Suppressor macrophage treated with lipopolysaccharide for 4 hours (primary cell): Measurements from ENCODE around the gene AP1S3.
A peak's percentile ranks its signal among the peaks of the same experiment; 100 is the strongest.

Experiments
- DNase-seq: peaks from one replicate; pipeline ENCODE4 v3.0.0-alpha.2; 2020

AP1S3 gene

DNA sequence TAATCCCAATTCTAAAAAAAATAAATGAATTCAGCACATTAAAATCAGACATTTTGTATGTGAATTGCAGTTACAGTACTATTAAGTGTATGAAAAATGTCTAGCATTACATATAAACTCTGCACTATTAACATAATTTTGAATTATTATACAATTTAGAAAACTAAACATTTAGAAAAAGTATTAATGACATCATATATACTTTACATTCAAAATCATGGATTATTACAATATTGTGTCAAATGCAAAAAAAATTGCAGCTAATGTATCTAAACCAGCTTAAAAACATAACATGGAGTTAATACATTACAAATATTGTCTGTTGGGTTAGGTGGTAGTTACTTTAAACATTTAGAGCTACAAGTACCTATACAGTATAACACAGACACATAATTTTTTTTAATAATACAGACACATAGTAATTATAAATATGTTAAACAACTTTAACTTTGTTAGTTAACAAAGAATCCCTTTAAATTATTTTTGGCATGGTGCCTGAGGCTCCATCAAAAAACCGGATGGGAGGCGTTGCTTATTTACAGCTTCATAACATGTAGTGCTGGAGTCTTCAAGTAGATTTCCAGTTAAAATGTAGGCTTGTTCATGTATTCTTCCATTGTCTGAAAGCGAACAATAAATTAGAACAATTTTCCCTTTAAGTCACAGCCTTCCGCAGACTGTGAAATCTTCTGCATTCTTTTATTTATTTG, 79.1 kb downstream of the AP1S3 start:
- no peak for DNase-seq

DNA sequence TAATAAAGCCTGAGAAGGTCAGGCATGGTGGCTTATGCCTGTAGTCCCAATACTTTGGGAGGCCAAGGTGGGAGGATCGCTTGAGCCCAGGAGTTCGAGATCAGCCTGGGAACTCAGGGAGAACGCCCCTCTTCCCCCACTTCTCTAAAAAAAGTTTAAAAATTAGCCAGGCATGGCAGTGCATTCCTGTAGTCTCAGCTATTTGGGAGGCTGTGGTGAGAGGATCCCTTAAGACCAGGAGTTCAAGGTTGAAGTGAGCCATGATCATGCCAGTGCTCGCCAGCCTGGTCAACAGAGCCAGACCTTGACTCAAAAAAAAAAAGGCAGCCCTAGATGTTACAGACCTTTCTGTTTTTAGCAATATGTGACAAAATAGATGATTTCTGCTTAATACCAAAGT, 83.4 kb downstream of the AP1S3 start:
- DNase-seq: no peak

DNA sequence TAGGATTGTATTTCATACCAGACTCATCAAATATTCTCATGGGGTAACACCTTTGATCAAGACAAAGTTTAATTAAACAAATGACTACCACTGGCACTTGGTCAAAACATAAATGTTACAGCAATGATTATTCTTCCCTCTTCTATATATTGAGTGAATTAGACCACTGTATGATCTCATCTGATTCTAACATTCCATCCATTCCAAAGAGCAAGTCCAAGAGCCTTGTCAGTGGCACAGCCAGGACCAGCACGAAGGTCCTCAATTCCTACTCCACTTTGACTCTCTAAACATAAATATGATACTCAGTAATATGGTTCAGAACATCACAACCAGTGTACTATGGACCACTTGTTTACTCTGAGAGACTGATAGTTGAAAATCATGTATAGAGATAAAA, 86.4 kb downstream of the AP1S3 start:
- DNase-seq: no peak

DNA sequence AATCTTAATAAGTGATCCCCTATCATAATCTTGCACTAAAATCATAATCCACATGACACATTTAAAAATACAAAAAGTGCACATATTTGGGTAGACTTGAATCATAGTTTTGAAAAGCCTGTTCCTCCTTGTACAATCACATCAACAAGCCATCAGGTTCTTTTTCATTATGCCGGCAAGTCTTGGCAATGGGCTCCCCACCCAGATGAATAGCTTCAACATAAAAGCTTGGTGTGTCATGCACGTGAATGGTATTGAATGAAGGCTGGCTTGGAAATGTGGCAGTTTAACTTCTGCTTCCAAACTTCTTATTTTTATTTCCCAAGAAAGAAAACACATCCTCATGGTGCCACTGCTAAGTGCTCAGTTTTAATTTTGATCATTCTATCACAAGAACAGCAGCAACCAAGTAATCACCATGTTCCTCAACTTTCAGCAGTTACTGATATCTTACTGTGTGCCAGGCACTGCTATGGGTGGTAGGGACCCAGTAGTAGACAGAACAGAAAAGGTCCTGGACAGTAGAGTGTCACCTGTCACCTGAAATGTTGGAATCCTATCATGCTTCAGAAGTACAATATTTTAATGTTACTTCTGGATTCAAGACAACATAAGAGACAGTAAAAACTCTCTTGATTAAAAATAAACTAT, 89.9 kb downstream of the AP1S3 start:
- DNase-seq: no peak

DNA sequence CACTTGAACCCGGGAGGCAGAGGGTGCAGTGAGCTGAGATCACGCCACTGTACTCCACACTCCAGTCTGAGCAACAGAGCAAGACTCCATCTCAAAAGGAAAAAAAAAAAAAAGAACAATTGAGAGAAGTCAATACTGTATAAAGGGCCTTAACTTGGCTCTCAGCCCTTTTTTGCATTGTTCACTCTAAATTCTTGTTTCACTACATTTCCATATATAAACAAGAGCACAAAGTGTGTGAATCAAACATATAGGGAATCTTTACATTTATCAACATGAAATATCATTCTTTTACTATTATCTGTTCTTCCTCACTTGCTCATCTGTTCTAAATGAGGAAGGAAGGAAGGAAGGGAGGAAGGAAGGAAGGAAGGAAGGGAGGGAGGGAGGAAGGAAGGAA, 90.8 kb downstream of the AP1S3 start:
- DNase-seq: no peak

DNA sequence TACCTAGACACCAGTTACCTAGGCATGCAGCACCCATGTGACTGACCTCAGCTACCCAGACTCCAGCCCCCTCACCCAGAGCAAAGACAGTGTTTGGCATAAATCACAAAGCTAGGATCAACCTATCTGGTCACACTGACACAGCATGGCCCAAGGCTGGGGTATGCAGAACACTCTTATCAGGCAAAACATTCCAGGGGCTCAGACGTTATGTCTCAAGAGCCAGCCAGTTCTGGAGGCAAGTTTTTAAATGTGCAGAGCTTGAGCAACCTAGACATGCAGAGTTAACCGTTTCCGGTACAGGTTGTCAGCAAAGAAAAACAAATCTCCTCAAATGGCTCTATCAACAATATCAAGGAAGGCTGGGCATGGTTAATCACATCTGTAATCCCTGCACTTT, 92.8 kb downstream of the AP1S3 start:
- DNase-seq: no peak

DNA sequence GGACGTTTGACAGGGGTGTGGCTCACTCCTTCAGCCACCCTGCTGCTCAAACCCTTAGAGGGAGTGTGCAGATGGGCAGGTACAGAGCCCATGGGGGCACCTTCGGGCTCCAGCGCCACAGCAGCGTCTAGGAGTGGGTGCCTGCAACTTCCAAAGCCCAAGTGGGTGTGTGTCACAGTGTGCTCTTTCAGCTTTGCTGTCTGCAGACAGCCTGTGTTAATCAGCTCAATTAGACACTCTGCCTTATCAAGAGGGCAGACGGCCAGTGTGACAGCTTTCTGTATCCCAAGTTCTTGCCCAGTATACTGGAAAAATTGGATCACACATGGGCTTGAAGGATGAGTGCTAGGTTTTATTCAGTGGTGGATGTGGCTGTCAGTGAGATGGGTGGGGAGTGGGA, 96.7 kb downstream of the AP1S3 start:
- DNase-seq: no peak

DNA sequence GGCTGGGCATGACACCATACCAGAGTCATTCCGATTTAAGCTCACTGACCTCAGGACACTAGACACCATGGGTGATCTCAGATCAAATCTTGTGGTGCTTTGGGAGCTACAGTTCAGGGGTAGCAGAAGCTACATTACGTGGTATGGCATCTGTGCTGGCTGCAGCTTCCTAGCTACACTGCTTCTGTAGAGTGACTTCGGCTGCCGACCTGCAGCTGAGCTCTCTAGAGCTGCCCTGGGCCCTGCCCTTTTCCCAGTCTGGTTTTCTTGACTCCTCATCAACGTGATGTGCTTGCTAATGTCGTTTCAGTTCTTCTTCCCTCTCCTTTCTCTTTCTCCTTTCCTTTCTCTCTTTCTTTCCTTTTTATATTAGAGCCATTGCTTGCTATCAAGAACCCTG, 100.2 kb downstream of the AP1S3 start:
- no peak for DNase-seq

DNA sequence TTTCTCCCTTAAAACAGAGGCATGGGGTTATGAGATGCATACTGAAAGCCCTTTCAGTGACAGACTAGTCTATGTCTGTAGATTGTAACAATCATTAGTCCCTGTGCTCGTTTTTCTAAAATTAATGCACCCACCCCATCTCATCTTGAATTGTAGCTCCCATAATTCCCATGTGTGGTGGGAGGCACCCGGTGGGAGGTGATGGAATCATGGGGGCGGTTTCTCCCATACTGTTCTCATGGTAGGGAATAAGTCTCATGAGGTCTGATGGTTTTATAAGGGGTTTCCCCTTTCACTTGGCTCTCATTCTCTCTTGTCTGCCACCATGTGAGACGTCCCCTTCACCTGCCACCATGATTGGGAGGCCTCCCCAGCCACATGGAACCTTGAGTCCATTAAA, 100.9 kb downstream of the AP1S3 start:
- DNase-seq: no peak

DNA sequence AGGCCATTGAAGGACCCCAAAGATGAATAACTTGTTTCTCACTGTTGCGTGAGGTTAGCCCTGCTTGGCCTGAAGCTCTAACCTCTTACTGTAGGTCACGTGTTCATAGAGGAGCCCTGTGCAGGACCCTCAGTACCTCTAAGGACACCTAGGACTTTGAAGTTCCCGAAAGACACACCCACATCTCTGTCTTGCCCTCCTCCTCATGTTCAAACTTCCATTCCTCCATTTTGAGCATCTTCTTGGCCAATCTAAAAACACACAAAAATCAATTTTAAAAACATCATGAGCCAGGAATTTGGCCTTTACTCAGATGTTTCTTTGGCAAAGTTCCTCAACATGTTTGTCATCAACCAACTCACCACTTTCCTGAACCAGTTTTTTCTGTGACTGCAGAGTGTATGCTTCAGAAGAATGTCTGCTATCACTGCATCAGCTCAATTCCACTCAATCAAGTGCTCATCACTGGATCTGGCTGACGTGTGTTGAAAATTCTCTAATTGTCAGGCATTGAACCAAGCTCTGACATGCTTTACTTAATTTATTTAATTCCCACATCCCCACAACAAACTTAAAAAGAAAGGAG, 101.6 kb downstream of the AP1S3 start:
- DNase-seq: no peak

DNA sequence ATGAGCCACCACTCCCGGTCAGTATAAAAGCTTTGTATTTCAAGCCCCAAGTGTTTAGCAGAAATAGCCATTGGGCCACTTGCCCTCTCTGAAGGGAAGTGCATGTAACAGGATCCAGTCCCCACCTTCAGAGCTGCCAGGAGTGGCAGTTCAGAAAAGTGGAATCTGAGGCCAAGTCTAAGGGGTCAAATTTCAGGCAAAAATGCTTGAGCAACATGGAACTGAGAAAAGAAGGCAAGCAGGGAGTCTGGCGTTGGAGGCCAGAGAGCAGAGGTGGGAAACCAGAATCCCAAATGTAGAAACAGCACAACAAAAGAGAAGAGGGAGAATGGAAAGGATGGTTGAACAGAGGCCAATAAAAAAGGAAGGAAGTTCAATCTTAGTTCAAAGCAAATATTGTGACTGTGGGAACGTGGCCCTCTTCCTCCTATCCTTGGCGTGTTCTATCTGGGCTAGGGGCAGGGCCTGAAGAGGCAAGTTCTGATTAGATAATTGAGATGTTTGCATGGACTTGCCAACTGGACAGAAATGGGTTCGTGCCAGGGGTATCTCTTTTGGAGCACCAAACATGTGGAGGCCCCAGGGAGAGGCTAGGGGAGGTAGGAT, 102.2 kb downstream of the AP1S3 start:
- no peak for DNase-seq

DNA sequence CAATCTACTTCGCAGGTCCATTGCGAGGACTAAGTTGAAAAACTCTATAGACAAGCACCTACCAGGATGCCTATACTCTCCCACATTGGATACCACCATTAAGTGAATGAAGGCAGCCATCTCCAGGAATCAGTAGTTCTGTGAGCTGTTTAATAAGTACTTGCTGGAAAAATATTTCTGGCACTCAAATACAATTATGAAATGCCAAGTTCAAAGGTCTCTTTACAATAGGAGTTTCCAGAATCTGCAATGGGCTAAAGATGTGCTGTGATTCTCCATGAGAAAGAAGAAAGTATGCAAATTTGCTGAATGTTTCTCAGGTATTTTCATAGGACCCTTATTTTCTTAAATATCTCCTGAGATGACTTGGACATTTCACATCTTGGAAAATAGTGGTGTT, 103.0 kb downstream of the AP1S3 start:
- DNase-seq: no peak

DNA sequence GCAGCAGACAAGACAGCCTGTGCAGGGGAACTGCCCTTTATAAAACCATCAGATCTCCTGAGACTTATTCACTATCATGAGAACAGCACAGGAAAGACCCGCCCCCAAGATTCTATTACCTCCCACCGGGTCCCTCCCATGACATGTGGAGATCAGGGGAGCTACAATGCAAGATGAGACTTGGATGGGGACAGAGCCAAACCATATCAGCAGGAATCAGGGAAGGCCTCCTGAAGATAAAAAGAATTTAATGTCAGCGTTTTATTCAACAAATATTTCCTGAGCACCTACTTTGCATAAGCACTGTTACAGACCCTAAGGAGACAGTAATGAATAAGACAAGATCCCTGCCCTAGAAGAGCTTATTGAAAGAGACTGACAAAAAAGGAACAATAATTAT, 105.0 kb downstream of the AP1S3 start:
- no peak for DNase-seq

DNA sequence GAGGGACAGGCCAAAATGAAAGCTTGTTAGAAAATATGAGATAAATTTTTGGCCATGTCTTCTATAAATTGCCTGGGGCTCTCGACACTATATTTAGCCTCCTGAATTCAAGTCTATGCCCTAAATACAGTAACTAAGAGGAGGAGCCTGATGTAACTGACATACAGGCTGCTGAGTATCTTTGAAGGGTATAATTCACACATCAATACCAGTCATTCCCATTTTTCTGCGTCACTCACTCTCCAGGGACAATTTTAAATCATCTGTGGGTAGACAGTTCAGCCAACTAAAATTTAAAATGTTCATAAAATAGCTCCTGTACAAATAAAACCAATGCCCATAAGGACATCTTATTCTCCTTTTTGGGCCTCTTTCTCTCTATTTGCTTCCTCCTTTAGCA, 105.9 kb downstream of the AP1S3 start:
- DNase-seq: no peak

DNA sequence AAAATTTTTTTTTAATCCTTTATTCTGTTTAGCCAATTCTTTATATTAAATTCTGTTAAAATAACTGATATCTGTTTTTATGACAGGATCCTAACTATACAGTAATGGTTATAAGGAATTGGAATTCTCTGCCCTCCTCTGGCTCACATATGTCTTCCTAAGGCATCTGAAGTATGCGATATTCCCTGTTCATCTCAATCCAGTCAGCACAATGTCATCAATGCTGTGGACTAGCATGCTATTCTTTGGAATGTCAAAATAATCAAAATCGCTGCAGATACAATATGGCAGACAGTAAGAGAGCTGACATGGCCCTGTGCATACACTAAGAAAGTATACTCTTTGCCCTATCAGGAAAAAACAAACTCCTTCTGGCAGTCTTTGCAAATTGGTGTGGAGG, 107.6 kb downstream of the AP1S3 start:
- no peak for DNase-seq

DNA sequence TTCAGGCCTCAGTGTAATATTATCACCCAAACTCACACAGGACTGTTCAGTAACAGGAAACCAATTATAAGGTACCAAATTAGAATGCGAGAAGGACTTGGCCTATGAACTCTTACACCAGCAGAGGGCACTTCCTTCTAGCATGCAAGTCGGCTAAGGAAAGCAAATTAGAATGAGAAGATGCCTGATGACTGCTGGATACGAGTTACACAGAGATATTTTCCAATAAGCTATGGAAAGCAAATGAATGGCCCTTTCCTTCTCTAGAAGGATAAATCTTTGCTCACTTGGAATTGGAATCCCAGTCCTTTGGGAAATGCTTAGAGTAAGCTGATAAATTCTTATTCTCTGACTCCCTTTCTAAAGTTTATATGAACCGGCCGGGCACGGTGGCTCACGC, 109.8 kb downstream of the AP1S3 start:
- DNase-seq: peak; percentile 54

DNA sequence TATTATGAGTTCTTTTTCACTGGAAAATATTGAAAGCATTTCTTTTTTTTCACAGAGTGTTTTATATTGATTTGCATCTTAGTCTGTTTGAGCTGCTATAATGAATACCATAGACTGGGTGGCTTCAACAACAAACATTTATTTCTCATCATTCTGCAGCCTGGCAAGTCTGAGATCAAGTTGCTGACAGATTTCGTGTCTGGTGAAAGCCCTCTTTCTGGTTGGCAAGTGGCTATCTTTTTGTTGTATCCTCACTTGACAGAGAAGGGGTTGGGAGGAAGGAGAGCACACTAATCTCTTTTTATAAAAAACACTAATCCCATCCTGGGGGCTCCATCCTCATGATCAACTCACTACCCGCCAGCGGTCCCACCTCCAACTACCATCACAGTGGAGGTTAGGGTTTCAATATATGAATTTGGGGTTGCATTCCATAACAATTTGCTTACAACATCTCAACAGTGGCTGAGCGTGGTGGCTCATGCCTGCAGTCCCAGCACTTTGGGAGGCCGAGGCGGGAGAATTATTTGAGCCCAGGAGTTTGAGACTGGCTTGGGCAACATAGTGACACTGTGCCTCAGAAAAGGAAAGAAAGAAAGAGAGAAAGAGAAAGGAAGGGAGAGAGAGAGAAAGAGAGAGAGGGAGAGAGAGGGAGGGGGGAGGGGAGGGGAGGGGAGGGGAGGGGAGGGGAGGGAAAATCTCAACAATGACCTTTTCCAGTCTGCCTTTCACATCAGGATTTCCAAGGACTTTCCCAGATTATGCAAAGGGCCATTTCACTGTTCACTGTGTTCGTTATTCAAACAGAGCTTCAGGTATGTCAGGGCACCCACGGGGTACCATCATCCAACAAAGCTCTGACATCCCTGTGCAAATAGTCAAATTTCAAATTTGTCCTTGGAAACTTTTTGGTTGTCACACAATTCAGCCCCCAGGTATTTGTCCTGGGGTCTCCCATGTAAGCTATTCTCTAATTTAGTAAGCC, 111.1 kb downstream of the AP1S3 start:
- DNase-seq: no peak

DNA sequence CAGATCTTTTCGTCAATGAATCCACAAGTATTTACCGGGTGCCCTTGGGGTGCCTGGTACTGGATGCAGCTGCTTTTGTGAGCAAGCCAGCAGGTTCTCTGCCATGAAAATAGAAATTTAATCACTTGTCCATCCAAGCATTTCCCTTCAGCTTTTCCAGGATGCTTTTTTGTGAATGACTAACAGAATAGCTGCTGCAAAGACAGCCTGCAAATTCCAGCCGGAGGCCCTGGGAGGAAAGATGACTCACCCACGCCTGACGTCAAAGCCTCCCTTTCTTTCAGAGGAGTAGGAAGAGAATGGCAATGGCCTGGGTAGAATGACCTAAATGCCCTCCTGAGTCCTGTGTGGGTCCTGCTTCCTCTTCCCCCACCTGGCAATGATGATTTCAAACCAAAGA, 111.9 kb downstream of the AP1S3 start:
- peak; percentile 69 for DNase-seq

DNA sequence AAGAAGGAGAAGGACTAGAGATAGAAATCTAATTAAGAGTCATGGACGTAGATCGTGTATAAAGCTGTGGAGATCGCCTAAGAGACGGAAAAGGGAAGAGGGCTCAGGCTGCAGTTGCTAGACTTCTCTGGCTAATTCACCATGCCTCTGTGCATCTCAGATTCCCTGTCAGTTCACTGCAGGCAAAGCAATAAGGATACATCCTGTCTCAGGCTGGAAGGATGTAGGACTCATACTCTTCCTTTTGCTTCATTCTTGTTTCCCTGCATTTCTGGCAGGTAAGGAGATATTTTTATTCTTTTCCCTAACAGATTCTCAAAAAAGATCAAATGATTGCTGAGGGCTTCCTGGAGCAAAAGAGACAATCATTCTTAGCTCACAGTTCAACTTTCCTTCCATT, 112.5 kb downstream of the AP1S3 start:
- no peak for DNase-seq

DNA sequence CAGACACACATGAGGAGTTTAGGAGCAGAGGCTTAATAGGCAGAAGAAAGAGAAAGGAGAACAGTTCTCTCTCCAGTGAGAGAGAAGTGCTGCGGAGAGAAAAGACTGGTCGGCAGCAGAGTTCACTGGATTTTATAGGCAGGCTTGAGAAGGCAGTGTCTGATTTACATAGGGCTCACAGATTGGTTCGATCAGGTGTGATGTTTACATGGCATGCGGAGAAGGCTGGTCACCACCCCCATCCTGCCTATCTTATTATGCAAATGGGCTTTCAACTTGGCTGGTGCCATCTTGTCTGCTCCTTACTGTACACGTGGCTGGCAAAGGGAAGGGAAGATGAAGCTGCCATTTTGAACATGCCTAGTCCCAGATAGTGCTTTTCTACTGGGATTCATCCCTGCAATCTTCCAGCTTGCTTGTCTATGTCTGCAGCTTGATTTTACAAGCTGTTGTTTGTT, 113.4 kb downstream of the AP1S3 start:
- DNase-seq: no peak

DNA sequence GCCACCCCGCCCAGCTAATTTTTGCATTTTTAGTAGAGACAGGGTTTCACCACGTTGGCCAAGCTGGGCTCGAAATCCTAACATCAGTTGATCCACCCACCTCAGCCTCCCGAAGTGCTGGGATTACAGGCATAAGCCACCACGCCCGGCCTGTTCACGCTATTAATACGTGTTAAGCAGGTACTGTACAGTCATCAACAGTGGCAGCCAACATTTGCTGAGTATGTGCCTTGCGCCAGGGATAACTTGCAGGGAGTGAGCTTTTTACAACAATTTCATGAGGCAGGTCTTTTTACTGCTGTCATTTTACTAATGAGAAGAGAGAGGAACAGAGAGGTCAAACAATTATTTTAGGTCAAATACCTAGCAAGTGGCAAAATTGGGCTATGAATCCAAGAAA, 115.2 kb downstream of the AP1S3 start:
- DNase-seq: no peak

DNA sequence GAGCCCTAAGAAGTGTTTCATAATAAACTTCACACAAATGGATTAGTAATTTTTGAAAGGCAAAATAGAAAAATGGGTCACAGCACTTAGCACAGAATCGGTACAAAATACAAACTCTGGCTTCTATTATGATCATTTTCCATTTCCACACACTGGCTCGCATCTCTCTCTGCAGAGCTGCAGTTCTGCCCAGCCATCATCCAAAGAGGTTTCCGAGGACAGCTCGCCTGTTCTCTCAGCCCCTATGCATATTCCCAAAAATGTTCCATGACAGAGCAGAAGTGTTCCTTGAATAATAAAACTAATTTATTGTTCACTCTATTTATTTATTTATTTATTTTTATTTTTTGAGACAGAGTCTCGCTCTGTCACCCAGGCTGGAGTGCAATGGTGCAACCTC, 115.6 kb downstream of the AP1S3 start:
- DNase-seq: no peak

DNA sequence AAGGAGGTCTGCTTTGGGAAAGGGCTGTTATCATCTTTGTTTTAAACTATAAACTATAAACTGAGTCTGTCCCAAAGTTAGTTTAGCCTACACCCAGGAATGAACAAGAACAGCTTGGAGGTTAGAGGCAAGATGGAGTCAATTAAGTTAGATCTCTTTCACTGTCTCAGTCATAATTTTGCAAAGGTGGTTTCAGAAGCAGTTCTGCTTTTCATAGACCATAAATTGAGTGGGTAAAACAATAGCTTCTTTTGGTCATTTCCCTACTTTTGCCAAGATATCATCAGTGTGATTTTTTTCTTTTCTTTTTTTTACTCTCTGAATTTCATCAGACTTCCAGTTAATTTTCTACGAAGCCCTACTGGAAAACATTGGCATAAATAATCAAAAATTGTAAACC, 117.0 kb downstream of the AP1S3 start:
- no peak for DNase-seq
